Endothelial cell (in vitro differentiated cells): ENCODE measurements around the gene KRT72. TPM values are rescaled to one million over a fixed set of nuclear protein-coding genes. Genes with fewer than 3 reads are reported as not detected.

Experiments used
- DNase-seq: peaks from one replicate; pipeline ENCODE4 v3.0.0; 2021; ENCODE audit warnings: low spot score
- H3K27ac Mint-ChIP-seq: one replicate; pipeline ENCODE4 v1.8.0; 2021; ENCODE audit warnings: mixed read lengths, inconsistent platforms; ENCODE audit not compliant: unreplicated experiment
- H3K27me3 Mint-ChIP-seq: one replicate; pipeline ENCODE4 v1.8.0; 2021; ENCODE audit warnings: mild to moderate bottlenecking, moderate library complexity, mixed read lengths, inconsistent platforms; ENCODE audit not compliant: unreplicated experiment
- H3K36me3 Mint-ChIP-seq: one replicate; pipeline ENCODE4 v1.8.0; 2021; ENCODE audit warnings: mild to moderate bottlenecking, low read depth, mixed read lengths, inconsistent platforms; ENCODE audit not compliant: unreplicated experiment
- H3K4me1 Mint-ChIP-seq: one replicate; pipeline ENCODE4 v1.8.0; 2021; ENCODE audit warnings: mild to moderate bottlenecking, mixed read lengths, inconsistent platforms; ENCODE audit not compliant: unreplicated experiment
- H3K4me3 Mint-ChIP-seq: one replicate; pipeline ENCODE4 v1.8.0; 2021; ENCODE audit warnings: mild to moderate bottlenecking, mixed read lengths, inconsistent platforms; ENCODE audit not compliant: unreplicated experiment
- H3K9me3 Mint-ChIP-seq: one replicate; pipeline ENCODE4 v1.8.0; 2021; ENCODE audit warnings: mixed read lengths, inconsistent platforms; ENCODE audit not compliant: unreplicated experiment
- CTCF ChIP-seq: fragments of 200-600 bp; sonication (generic); IDR thresholded peaks from one replicate; pipeline ENCODE4 v1.5.0; 2021; ENCODE audit warnings: antibody characterized with exemption; ENCODE audit not compliant: unreplicated experiment
- total RNA-seq: library from RNA; stranded (reverse); fragmentation: NEBNext Ultra II Directional; extraction: Animal tissue kit (Norgen Biotek cat#: 25700); gene quantifications from one replicate; pipeline ENCODE4 v1.2.1, GENCODE V29; 2021; ENCODE audit not compliant: unreplicated experiment

Gene KRT72
- total RNA-seq, 1 donor from 2014 or later = 0.28 TPM

DNA sequence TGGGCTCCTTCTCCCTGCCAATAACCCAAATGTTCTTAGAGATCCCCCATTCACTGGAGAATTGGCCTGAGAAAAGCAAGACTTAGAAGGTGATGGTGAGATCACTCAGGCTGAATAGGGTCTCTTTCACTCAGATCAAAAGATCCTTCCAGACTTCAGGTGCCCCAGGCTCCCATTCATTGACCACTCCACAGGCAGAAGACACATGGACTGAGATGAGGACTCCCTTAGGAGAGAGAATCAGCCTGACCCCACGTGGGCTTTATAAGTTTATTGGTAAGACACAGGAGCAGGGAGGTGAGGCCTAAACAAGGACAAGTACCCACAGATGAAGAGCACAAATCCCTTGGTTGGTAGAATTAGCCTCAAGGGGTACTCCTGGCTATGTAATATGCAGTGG lies 6.1 kb upstream of the KRT72 start:
- no peak for TF ChIP-seq CTCF
- H3K9me3 Mint-ChIP-seq = no peaks in the 10 kb centered on the region
- H3K27ac Mint-ChIP-seq = no peak overlapping the region
- no peaks in the 10 kb centered on the region for H3K36me3 Mint-ChIP-seq
- DNase-seq = no peak
- H3K4me1 Mint-ChIP-seq = no peaks in the 10 kb centered on the region
- no peak overlapping the region for H3K4me3 Mint-ChIP-seq
- peaks cover 3% of the 10 kb centered on the region for H3K27me3 Mint-ChIP-seq

DNA sequence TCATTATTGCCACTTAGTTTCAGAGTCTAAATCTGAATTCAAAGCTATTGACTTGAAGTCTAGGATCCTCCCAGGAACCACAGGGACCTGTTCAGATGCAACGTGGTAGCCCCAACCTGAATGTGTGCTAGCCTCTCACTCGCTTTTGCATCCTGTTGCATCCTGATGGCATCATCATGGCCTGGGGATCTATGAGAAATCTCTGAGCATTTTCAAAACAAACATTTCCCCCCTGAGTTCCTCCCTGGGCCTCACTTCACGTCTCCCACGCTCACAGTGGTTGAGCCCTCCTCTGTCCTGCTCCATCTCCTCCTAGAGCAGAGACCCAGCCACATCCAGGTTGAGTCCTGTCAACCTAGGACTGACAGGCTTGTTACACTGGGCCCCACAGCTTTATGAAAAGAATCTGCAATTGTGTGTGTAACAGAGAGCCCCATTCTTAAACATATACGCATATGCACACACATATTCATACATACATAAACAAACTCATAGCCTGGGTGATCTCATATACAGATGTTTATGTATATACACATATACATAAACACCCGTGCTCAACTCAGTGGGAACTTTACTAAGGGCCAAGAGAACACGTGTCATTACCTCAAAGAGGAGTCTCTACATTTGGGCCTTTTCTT lies 5.4 kb upstream of the KRT72 start:
- no peak for TF ChIP-seq CTCF
- Mint-ChIP-seq H3K27ac (no peak overlapping the region), H3K27me3 (peaks cover 3% of the 10 kb centered on the region), H3K4me1 (no peaks in the 10 kb centered on the region), H3K4me3 (no peak overlapping the region), H3K9me3 (no peaks in the 10 kb centered on the region), H3K36me3 (no peaks in the 10 kb centered on the region)
- DNase-seq = no peak

- no peaks in the 10 kb centered on the region for H3K36me3 Mint-ChIP-seq
- no peak overlapping the region for H3K27ac Mint-ChIP-seq
- H3K4me3 Mint-ChIP-seq = no peak overlapping the region
- TF ChIP-seq CTCF = no peak
- DNase-seq = no peak
- peaks cover 3% of the 10 kb centered on the region for H3K27me3 Mint-ChIP-seq
- no peaks in the 10 kb centered on the region for H3K9me3 Mint-ChIP-seq
- H3K4me1 Mint-ChIP-seq = no peaks in the 10 kb centered on the region
Measured at GRCh38 chr12:52606096-52606495, 4.8 kb upstream of the KRT72 start.

- DNase-seq = no peak
- H3K27ac Mint-ChIP-seq = no peak overlapping the region
- no peaks in the 10 kb centered on the region for H3K9me3 Mint-ChIP-seq
- no peaks in the 10 kb centered on the region for H3K27me3 Mint-ChIP-seq
- no peaks in the 10 kb centered on the region for H3K36me3 Mint-ChIP-seq
- no peak overlapping the region for H3K4me3 Mint-ChIP-seq
- no peak for TF ChIP-seq CTCF
- H3K4me1 Mint-ChIP-seq = no peaks in the 10 kb centered on the region
Measured at GRCh38 chr12:52605542-52605941, 4.3 kb upstream of the KRT72 start.

DNA sequence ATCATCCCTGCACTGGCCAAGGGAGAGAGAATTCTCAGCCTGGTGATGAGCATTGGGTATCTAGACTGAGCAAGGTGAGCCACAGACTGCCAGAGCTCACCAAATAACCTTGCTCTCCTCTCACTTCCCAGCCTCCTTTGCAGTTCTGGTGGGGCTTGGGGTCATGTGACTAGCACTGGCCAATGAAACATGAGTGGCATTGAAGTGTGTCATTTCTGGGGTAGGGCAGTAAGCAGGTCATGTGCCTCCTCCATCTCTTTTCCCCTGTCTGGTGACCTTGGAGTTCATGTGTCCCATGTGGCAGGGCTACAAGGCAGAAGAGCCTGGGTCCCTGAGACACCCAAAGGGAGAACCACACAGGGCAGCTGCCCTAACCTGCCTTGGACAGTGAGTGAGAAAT lies 3.6 kb upstream of the KRT72 start:
- H3K36me3 Mint-ChIP-seq = no peaks in the 10 kb centered on the region
- no peak overlapping the region for H3K27ac Mint-ChIP-seq
- H3K4me3 Mint-ChIP-seq = no peak overlapping the region
- H3K9me3 Mint-ChIP-seq = no peaks in the 10 kb centered on the region
- no peaks in the 10 kb centered on the region for H3K4me1 Mint-ChIP-seq
- TF ChIP-seq CTCF = no peak
- no peak for DNase-seq
- no peaks in the 10 kb centered on the region for H3K27me3 Mint-ChIP-seq
